SK-N-SH treated with all-trans-retinoic acid at 6 μM for 48 hours (cell line): ENCODE data around the gene EXOSC5.

Experiments used
- ATAC-seq: fragments of 200-7000 bp; cut with Tn5 transposase; 3 replicates; pipeline ENCODE4 v1.9.1; 2020; ENCODE audit warnings: mild to moderate bottlenecking, moderate library complexity
- ARNTL ChIP-seq: fragments of 450-650 bp; formaldehyde crosslinking; IDR thresholded peaks from 2 replicates; pipeline ENCODE4 v1.5.0; 2020; ENCODE audit warnings: low read depth, mild to moderate bottlenecking, moderate library complexity, borderline replicate concordance
- CREB5 ChIP-seq: fragments of 250-450 bp; sonication (Bioruptor Pico); IDR thresholded peaks from 2 replicates; pipeline ENCODE4 v1.5.1; 2020; ENCODE audit warnings: low read depth, mild to moderate bottlenecking, moderate library complexity
- CSDC2 ChIP-seq: fragments of 250-450 bp; sonication (Bioruptor Pico); IDR thresholded peaks from 2 replicates; pipeline ENCODE4 v1.5.0; 2020; ENCODE audit warnings: mild to moderate bottlenecking, moderate library complexity
- ESRRG ChIP-seq: fragments of 250-450 bp; sonication (Bioruptor Pico); IDR thresholded peaks from 2 replicates; pipeline ENCODE4 v1.6.1; 2021; ENCODE audit warnings: mild to moderate bottlenecking
- GLIS3 ChIP-seq: fragments of 250-450 bp; sonication (Bioruptor Pico); IDR thresholded peaks from 2 replicates; pipeline ENCODE4 v1.5.0; 2020; ENCODE audit warnings: mild to moderate bottlenecking, moderate library complexity
- ISL1 ChIP-seq: fragments of 250-450 bp; sonication (Bioruptor Pico); IDR thresholded peaks from 2 replicates; pipeline ENCODE4 v2.1.2; 2022; ENCODE audit warnings: mild to moderate bottlenecking, moderate library complexity
- OSR1 ChIP-seq: fragments of 250-450 bp; sonication (Bioruptor Pico); IDR thresholded peaks from 2 replicates; pipeline ENCODE4 v1.8.0; 2022; ENCODE audit warnings: moderate library complexity, mild to moderate bottlenecking, inconsistent platforms
- PATZ1 ChIP-seq: fragments of 250-450 bp; sonication (Bioruptor Pico); IDR thresholded peaks from 2 replicates; pipeline ENCODE4 v1.8.0; 2020; ENCODE audit warnings: mild to moderate bottlenecking, moderate library complexity, borderline replicate concordance
- PPARA ChIP-seq: fragments of 250-450 bp; sonication (Bioruptor Pico); IDR thresholded peaks from 2 replicates; pipeline ENCODE4 v1.5.0; 2020; ENCODE audit warnings: mild to moderate bottlenecking, borderline replicate concordance
- RARB ChIP-seq: fragments of 250-450 bp; sonication (Bioruptor Pico); IDR thresholded peaks from 2 replicates; pipeline ENCODE4 v1.8.0; 2021; ENCODE audit warnings: mild to moderate bottlenecking, moderate library complexity
- TCF4 ChIP-seq: fragments of 250-450 bp; sonication (Bioruptor Pico); IDR thresholded peaks from 2 replicates; pipeline ENCODE4 v1.8.0; 2021; ENCODE audit warnings: mild to moderate bottlenecking, moderate library complexity, borderline replicate concordance
- TOX ChIP-seq: fragments of 250-450 bp; sonication (Bioruptor Pico); IDR thresholded peaks from 2 replicates; pipeline ENCODE4 v1.8.0; 2021; ENCODE audit warnings: mild to moderate bottlenecking, moderate library complexity, borderline replicate concordance
- TSHZ2 ChIP-seq: fragments of 250-450 bp; sonication (Bioruptor Pico); IDR thresholded peaks from 2 replicates; pipeline ENCODE4 v1.5.0; 2020; ENCODE audit warnings: mild to moderate bottlenecking, moderate library complexity
- ZC3H10 ChIP-seq: fragments of 250-450 bp; sonication (Bioruptor Pico); IDR thresholded peaks from 2 replicates; pipeline ENCODE4 v1.5.1; 2021; ENCODE audit warnings: mild to moderate bottlenecking, moderate library complexity
- ZFP3 ChIP-seq: fragments of 250-450 bp; sonication (Bioruptor Pico); IDR thresholded peaks from 2 replicates; pipeline ENCODE4 v1.5.0; 2020; ENCODE audit warnings: mild to moderate bottlenecking, moderate library complexity
- ZFP30 ChIP-seq: fragments of 450-650 bp; formaldehyde crosslinking; IDR thresholded peaks from 2 replicates; pipeline ENCODE4 v1.5.0; 2022; ENCODE audit warnings: mild to moderate bottlenecking, moderate library complexity
- ZNF565 ChIP-seq: fragments of 450-650 bp; formaldehyde crosslinking; conservative IDR thresholded peaks from 2 replicates; pipeline ENCODE4 v1.5.0; 2020; ENCODE audit warnings: low read depth, mild to moderate bottlenecking, moderate library complexity
- ZNF8 ChIP-seq: fragments of 450-650 bp; formaldehyde crosslinking; IDR thresholded peaks from 2 replicates; pipeline ENCODE4 v1.5.0; 2020; ENCODE audit warnings: mild to moderate bottlenecking, moderate library complexity
- TF ChIP-seq, protein P1 (sequence below): fragments of 250-450 bp; sonication (Bioruptor Pico); IDR thresholded peaks from 2 replicates; pipeline ENCODE4 v1.5.1; 2021; ENCODE audit warnings: mild to moderate bottlenecking, moderate library complexity

Gene EXOSC5

DNA sequence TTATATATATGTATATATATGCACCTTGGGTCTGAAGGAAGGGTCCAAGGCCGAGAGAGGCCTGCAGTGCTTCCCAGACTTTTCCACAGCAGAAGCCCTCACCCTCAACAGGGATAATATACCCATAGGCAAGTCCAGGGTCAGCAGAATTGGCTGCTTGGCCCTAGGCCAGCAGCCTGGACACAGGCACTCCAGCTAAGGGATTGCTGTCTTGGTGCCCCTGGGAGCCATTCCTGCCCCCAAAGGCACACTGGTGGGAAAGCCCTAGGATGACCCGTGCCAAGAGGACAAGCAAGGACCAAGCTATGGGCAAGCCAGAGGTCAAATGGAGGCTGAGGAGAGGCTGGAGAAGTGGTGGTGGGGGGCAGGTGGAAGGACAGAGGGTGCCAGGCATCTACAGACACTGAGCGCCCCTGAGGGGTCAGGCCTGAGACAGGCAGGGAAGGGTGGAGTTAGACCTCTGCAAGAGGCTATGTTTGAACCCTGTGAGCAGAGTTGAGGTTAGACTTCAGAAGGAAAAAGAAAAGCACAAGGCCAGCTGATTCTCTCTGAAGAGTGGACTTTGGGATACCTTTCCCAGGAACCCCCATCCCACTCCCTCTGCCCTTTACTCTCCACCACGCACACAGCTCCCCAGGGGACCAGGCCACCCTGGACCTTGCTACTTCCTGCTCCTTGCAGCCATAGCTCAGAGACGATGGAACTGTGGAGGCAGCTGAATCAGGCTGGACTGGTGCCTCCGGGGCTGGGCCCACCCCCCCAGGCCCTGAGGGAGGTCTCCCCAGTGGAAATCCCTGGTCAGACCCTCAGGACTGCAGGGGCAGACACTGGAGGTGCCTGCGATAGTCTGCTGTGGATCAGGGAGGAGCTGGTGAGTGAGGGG lies 45.6 kb upstream of the EXOSC5 start, which contains the start of gene ERICH4:
Gene ERICH4, plus strand, starts transcription at position 684 of the 883 bp plus-strand sequence. Its CDS starts 14 bp downstream, at position 698.
- ATAC-seq, result no peak
- no peak for TF ChIP-seq ZFP30 (CRISPR knock-in tag)
- TF ChIP-seq ESRRG (CRISPR knock-in tag), result no peak
- TF ChIP-seq ARNTL (CRISPR knock-in tag), result no peak
- no peak for TF ChIP-seq CSDC2 (CRISPR knock-in tag)
- no peak for TF ChIP-seq ISL1
- TF ChIP-seq CREB5, result no peak
- no peak for TF ChIP-seq TCF4 (CRISPR knock-in tag)
- no peak for TF ChIP-seq GLIS3 (CRISPR knock-in tag)
- no peak for TF ChIP-seq OSR1 (CRISPR knock-in tag)
- no peak for TF ChIP-seq TSHZ2
- TF ChIP-seq PATZ1 (CRISPR knock-in tag), result no peak

DNA sequence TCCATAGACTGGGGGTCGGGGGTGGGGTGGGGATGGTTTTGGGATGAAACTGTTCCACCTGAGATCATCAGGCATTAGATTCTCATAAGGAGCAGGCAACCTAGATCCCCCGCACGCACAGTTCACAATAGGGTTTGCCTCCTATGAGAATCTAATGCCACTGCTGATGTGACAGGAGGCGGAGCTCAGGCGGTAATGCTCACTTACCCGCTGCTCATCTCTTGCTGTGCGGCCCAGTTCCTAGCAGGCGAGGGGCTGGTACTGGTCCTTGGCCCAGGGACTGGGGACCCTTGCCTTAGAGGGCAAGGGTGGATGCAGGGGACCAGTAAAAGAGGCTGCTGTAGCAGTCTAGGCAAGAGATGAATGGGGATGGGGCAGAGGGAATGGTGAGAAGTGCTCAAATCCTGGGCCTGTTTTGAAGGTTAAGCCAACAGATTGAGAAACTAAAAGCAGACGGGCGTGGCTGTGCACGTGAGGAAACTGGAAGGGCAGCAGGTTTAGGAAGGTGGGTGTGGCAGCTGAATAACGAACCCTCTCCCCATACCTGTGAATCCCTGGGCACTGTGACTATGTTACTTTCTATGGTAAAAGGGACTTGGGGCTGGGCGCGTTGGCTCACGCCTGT lies 44.3 kb upstream of the EXOSC5 start:
- TF ChIP-seq, protein P1, sequence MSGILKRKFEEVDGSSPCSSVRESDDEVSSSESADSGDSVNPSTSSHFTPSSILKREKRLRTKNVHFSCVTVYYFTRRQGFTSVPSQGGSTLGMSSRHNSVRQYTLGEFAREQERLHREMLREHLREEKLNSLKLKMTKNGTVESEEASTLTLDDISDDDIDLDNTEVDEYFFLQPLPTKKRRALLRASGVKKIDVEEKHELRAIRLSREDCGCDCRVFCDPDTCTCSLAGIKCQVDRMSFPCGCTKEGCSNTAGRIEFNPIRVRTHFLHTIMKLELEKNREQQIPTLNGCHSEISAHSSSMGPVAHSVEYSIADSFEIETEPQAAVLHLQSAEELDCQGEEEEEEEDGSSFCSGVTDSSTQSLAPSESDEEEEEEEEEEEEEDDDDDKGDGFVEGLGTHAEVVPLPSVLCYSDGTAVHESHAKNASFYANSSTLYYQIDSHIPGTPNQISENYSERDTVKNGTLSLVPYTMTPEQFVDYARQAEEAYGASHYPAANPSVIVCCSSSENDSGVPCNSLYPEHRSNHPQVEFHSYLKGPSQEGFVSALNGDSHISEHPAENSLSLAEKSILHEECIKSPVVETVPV (CRISPR knock-in tag), result no peak
- TF ChIP-seq ZFP30 (CRISPR knock-in tag) (no peak), OSR1 (CRISPR knock-in tag) (no peak), ZNF8 (CRISPR knock-in tag) (no peak), RARB (CRISPR knock-in tag) (no peak), ISL1 (no peak), PATZ1 (CRISPR knock-in tag) (no peak), GLIS3 (CRISPR knock-in tag) (no peak), TSHZ2 (no peak), ARNTL (CRISPR knock-in tag) (no peak), TOX (no peak), PPARA (CRISPR knock-in tag) (no peak), ZC3H10 (CRISPR knock-in tag) (no peak), ZFP3 (CRISPR knock-in tag) (no peak), ZNF565 (CRISPR knock-in tag) (no peak)
- ATAC-seq, result no peak
